Neural cell (in vitro differentiated cells): ENCODE measurements around the gene EXOC2.

Source experiments
- EP300 ChIP-seq: fragments of 450-650 bp; conservative IDR thresholded peaks from 2 replicates; pipeline ENCODE4 v1.6.1; 2014; ENCODE audit warnings: antibody characterized with exemption, mild to moderate bottlenecking, moderate library complexity; ENCODE audit not compliant: poor library complexity, severe bottlenecking
- EZH2 ChIP-seq: fragments of 200-600, 300-800 bp; shearing (Covaris generic), sonication (generic); IDR thresholded peaks from 2 replicates; pipeline ENCODE4 v1.6.1; 2014; ENCODE audit warnings: antibody characterized with exemption, low read length, borderline replicate concordance, mild to moderate bottlenecking; ENCODE audit not compliant: insufficient read depth, poor library complexity, severe bottlenecking
- MXI1 ChIP-seq: fragments of 450-650 bp; conservative IDR thresholded peaks from 2 replicates; pipeline ENCODE4 v1.6.1; 2014; ENCODE audit warnings: antibody characterized with exemption, mild to moderate bottlenecking; ENCODE audit not compliant: poor library complexity, severe bottlenecking
- POLR2AphosphoS5 ChIP-seq: IDR thresholded peaks from 2 replicates; pipeline ENCODE4 v1.6.1; 2012
- RAD21 ChIP-seq: fragments of 450-650 bp; conservative IDR thresholded peaks from 2 replicates; pipeline ENCODE4 v1.6.1; 2014; ENCODE audit warnings: antibody characterized with exemption, mild to moderate bottlenecking, moderate library complexity
- REST ChIP-seq: IDR thresholded peaks from 2 replicates; pipeline ENCODE4 v1.6.1; 2012; ENCODE audit warnings: borderline replicate concordance
- TAF1 ChIP-seq: IDR thresholded peaks from 2 replicates; pipeline ENCODE4 v1.6.1; 2012; ENCODE audit warnings: low read depth
- TF ChIP-seq, protein P1 (sequence below): fragments of 450-650 bp; IDR thresholded peaks from 2 replicates; pipeline ENCODE4 v1.5.1; 2014; ENCODE audit warnings: antibody characterized with exemption, mild to moderate bottlenecking, moderate library complexity; ENCODE audit not compliant: poor library complexity, severe bottlenecking

GRCh38 chr6:456887-457286, 236.1 kb downstream of the EXOC2 start:
- TF ChIP-seq, protein P1, sequence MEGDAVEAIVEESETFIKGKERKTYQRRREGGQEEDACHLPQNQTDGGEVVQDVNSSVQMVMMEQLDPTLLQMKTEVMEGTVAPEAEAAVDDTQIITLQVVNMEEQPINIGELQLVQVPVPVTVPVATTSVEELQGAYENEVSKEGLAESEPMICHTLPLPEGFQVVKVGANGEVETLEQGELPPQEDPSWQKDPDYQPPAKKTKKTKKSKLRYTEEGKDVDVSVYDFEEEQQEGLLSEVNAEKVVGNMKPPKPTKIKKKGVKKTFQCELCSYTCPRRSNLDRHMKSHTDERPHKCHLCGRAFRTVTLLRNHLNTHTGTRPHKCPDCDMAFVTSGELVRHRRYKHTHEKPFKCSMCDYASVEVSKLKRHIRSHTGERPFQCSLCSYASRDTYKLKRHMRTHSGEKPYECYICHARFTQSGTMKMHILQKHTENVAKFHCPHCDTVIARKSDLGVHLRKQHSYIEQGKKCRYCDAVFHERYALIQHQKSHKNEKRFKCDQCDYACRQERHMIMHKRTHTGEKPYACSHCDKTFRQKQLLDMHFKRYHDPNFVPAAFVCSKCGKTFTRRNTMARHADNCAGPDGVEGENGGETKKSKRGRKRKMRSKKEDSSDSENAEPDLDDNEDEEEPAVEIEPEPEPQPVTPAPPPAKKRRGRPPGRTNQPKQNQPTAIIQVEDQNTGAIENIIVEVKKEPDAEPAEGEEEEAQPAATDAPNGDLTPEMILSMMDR: no peak
- no peak for TF ChIP-seq POLR2AphosphoS5
- TF ChIP-seq EZH2: no peak
- TF ChIP-seq RAD21: no peak
- TF ChIP-seq REST: no peak
- no peak for TF ChIP-seq MXI1
- no peak for TF ChIP-seq EP300
- no peak for TF ChIP-seq TAF1
